ENCODE results near the gene UBE2L5. TPM values are rescaled to one million over a fixed set of nuclear protein-coding genes. Genes with fewer than 3 reads are reported as not detected.
A peak's percentile ranks its signal among the peaks of the same experiment; 100 is the strongest.

UBE2L5 gene
- total RNA-seq, 1 donor from 2014 or later, result 0.42 TPM

DNA sequence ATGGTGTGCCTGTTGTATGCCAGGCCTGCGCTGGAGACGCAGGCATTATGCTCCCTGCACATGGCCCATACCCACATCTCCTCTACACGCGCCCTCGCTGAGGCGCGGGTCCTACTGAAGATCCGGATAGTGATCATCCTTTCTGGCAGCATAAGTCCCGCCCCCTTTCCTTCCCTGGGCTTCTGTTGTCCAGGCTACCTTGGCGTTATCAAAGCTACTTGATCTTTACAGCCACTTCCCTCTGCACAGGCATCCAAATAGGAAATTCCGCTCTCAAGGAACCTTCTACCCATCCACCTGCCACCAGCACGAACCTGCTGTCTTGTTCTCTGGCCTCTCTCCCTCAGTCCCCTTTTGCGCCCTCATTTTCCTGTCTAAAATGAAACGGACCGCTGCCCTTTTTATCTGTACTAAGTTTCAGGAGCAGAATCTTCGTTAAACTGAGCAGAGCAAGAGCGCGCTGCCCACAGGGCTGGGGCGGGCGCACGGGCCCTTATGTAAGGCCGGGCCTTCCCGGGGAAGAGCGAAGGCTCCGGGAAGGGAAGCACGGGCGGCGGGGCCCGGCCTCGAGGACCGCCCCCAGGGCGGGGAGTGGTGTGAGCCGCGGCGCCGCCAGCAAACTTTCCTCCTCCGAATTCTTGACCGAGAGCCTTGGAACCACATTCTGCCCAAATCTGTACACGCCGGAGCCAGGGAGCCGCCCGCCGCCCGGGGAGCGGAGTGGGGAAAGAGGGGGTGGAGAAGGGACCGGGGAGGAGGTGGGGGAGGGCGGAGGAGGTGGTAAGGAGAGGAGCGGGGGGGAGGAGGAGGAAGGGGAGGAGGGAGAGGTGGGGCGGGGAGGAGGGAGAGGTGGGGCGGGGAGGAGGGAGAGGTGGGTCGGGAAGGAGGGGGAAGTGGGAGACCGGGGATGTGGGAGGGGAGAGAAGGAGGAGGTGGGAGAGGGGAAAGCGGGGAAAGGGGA, 920 bp upstream of the UBE2L5 start:
- Mint-ChIP-seq H3K27ac (peak overlapping the region; percentile 75), H3K27me3 (no peaks in the 10 kb centered on the region), H3K4me1 (peaks cover 51% of the 10 kb centered on the region), H3K9me3 (no peaks in the 10 kb centered on the region), H3K4me3 (peak overlapping the region; percentile 85), H3K36me3 (ENCODE audit: low read depth) (peaks cover 3% of the 10 kb centered on the region)
- peak; percentile 35 for ATAC-seq (ENCODE audit: low read depth)
- TF ChIP-seq, protein P1, sequence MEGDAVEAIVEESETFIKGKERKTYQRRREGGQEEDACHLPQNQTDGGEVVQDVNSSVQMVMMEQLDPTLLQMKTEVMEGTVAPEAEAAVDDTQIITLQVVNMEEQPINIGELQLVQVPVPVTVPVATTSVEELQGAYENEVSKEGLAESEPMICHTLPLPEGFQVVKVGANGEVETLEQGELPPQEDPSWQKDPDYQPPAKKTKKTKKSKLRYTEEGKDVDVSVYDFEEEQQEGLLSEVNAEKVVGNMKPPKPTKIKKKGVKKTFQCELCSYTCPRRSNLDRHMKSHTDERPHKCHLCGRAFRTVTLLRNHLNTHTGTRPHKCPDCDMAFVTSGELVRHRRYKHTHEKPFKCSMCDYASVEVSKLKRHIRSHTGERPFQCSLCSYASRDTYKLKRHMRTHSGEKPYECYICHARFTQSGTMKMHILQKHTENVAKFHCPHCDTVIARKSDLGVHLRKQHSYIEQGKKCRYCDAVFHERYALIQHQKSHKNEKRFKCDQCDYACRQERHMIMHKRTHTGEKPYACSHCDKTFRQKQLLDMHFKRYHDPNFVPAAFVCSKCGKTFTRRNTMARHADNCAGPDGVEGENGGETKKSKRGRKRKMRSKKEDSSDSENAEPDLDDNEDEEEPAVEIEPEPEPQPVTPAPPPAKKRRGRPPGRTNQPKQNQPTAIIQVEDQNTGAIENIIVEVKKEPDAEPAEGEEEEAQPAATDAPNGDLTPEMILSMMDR (IDR thresholded peaks at IDR 0.05), result no peak
- DNase-seq, result peak; percentile 54
- ChIA-PET POLR2A (interaction anchor here (0.6 to 5.0 kb wide), 34 partner anchors 9 to 289 kb away, joined by 3 to 120 read pairs (median 7); partner anchors contain the start of genes HMGB1, KATNAL1 and USPL1), CTCF (interaction anchor here (0.7 to 1.6 kb wide), 10 partner anchors 8 to 66 kb away, joined by 3 to 6 read pairs (median 4); no protein-coding TSS in a partner anchor)
- intact Hi-C loops (cut with micrococcal nuclease), result loop anchor here (1.0 to 2.0 kb wide), 7 partner anchors 9 to 195 kb away; partner anchors contain the start of gene USPL1

DNA sequence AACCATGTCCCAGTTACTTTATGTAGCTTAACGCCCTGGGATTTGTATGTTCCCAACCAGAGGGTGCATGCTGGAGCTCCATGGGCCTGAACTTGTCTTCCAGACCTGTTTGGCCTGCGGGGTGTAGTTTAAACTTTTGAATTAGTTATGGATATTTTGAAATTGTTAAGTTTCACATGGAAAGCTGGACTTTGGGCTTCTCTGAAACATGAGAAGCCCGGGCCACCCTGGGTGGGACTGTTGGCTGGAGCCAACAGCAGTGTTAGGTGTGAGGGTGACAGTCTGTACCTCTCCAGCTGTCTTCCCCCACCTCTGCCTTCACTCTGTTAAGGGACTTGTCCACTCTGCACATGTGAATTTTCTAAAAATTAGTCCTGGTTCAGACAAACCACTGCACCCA, 1.6 kb downstream of the UBE2L5 start:
- no peak for DNase-seq
- intact Hi-C loops (cut with micrococcal nuclease), result loop anchor here (2.0 kb wide), 1 partner anchor 193 kb away; the partner anchor contains the start of gene USPL1
- Mint-ChIP-seq H3K27me3 (no peaks in the 10 kb centered on the region), H3K4me1 (peaks cover 30% of the 10 kb centered on the region), H3K4me3 (no peak overlapping the region), H3K9me3 (no peaks in the 10 kb centered on the region), H3K27ac (no peak overlapping the region), H3K36me3 (ENCODE audit: low read depth) (peaks cover 3% of the 10 kb centered on the region)
- POLR2A ChIA-PET, result interaction anchor here (0.6 to 5.0 kb wide), 4 partner anchors 21 to 49 kb away, joined by 4 to 120 read pairs (median 6); no protein-coding TSS in a partner anchor
- CTCF ChIA-PET, result interaction anchor here (0.9 to 1.6 kb wide), 4 partner anchors 18 to 127 kb away, joined by 4 to 8 read pairs (median 4); no protein-coding TSS in a partner anchor
- ATAC-seq (ENCODE audit: low read depth), result no peak
- TF ChIP-seq, protein P1 (IDR thresholded peaks at IDR 0.05), result no peak

DNA sequence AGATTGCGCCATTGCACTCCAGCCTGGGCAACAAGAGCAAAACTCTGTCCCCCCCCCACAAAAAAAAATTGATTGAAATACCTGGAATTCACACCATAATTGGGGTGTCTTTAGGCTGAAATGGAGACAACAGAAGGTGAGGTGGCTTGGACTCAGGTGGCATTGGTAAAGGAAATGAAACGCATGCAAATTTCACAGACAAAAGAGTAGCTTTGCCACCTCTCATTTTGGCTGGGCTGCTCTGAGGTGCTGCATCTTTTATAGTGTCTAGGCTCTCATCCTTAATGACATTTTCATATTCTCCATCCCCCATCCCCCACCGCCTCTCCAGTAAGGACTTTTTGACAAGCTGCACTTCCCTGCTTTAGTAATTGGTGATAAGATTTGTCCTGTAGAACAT, 6.9 kb downstream of the UBE2L5 start:
- H3K9me3 Mint-ChIP-seq, result no peaks in the 10 kb centered on the region
- POLR2A ChIA-PET, result interaction anchor here (0.7 to 3.3 kb wide), 15 partner anchors 8 to 239 kb away, joined by 3 to 33 read pairs (median 4); partner anchors contain the start of genes KATNAL1 and UBE2L5
- peaks cover 28% of the 10 kb centered on the region for H3K4me1 Mint-ChIP-seq
- intact Hi-C loops (cut with micrococcal nuclease), result no loop called here
- no peak overlapping the region for H3K27ac Mint-ChIP-seq
- CTCF ChIA-PET, result interaction anchor here (0.9 to 1.3 kb wide), 3 partner anchors 14 to 297 kb away, joined by 3 to 4 read pairs (median 3); no protein-coding TSS in a partner anchor
- no peaks in the 10 kb centered on the region for H3K27me3 Mint-ChIP-seq
- H3K36me3 Mint-ChIP-seq (ENCODE audit: low read depth), result no peaks in the 10 kb centered on the region
- H3K4me3 Mint-ChIP-seq, result no peak overlapping the region
- DNase-seq (no peak), ATAC-seq (ENCODE audit: low read depth) (no peak)
- TF ChIP-seq, protein P1 (IDR thresholded peaks at IDR 0.05), result no peak

DNA sequence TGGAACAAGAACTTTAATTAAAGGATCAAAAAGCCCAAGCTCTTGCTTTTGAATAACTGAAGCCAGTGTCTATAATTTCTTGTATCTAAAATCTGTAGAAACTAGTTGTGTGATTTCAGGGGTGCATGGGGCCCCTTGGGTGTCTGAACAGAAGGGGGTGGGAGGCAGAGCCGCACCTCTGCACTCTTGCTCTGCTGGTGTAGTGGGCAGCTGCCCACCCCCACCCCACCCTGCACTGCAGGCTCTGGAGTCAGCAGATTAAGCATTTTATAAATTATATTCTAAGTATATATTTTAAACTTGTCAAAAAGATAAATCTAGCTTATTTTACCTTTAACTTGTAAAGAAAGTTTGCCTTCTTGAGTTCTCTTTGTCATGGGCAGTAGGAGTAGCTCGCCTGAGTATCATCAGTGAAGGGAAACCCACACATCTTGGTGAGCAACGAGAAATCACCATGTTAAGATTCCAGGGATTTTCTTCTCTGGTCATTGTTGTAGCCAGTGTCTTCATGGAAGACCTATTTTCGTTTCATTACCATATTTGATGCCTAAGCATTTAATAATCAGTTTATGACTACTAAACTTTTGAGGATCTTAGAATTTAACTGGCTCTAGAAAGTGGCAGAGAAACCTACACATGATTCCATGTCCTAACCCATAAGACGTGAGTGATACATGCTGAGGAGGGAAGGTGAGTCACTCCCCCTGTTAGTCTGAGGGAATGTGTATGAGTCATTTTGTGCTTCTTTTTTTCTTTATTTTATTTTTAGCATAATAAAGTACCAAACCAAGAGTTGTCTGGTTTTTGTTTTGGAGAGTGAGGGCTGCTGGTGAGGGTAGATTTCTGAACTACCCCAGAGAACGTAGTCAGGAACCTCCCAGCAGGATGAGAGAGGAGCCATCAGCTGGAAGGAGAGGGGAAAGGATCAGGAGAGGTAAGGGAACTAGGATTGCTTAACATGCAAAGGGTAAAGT, 7.7 kb downstream of the UBE2L5 start:
- ChIA-PET CTCF (interaction anchor here (0.9 to 1.3 kb wide), 5 partner anchors 11 to 298 kb away, joined by 3 to 4 read pairs (median 3); no protein-coding TSS in a partner anchor), POLR2A (interaction anchor here (0.7 to 3.3 kb wide), 16 partner anchors 8 to 238 kb away, joined by 3 to 33 read pairs (median 4); partner anchors contain the start of genes KATNAL1 and UBE2L5)
- TF ChIP-seq, protein P1 (IDR thresholded peaks at IDR 0.05), result no peak
- H3K27ac Mint-ChIP-seq, result peak overlapping the region; percentile 87
- intact Hi-C loops (cut with micrococcal nuclease), result loop anchor here (1.0 kb wide), 2 partner anchors 8 to 13 kb away; partner anchors contain the start of gene UBE2L5
- no peaks in the 10 kb centered on the region for H3K9me3 Mint-ChIP-seq
- no peaks in the 10 kb centered on the region for H3K27me3 Mint-ChIP-seq
- no peaks in the 10 kb centered on the region for H3K36me3 Mint-ChIP-seq (ENCODE audit: low read depth)
- peak overlapping the region; percentile 77 for H3K4me3 Mint-ChIP-seq
- H3K4me1 Mint-ChIP-seq, result peaks cover 28% of the 10 kb centered on the region
- ATAC-seq (ENCODE audit: low read depth) (peak; percentile 87), DNase-seq (no peak)

Data from activated B cell treated with CpG ODN at 0.5 μM for 24 hours (primary cell).